ENCODE measurements around the gene PPDPF. TPM values are rescaled to one million over a fixed set of nuclear protein-coding genes. Genes with fewer than 3 reads are reported as not detected.

The PPDPF gene
- total RNA-seq, 4 donors from 2014 or later, result 151 to 352 (median 299) TPM

- no peak overlapping the region for H3K4me3 ChIP-seq
- no peak for DNase-seq (ENCODE audit: low spot score in 2 of 2)
- peaks cover 6% of the 10 kb centered on the region for H3K27me3 ChIP-seq
- H3K27ac ChIP-seq, result no peak overlapping the region
- H3K9me3 ChIP-seq, result no peaks in the 10 kb centered on the region
- TF ChIP-seq POLR2AphosphoS5 (IDR thresholded peaks at IDR 0.05) (no peak), EP300 (IDR thresholded peaks at IDR 0.05) (no peak), CTCF (IDR thresholded peaks at IDR 0.05) (no peak), POLR2A (IDR thresholded peaks at IDR 0.05) (no peak)
- peaks cover 71% of the 10 kb centered on the region for H3K4me1 ChIP-seq
- H3K36me3 ChIP-seq, result no peaks in the 10 kb centered on the region
- 93% methylated on average over 23 of the region's 28 CpGs for WGBS
Measured at GRCh38 chr20:63541371-63541770, 20.8 kb downstream of the PPDPF start.

GRCh38 chr20:63542031-63542559, 21.5 kb downstream of the PPDPF start:
- no peak for DNase-seq (ENCODE audit: low spot score in 2 of 2)
- H3K36me3 ChIP-seq, result no peaks in the 10 kb centered on the region
- no peaks in the 10 kb centered on the region for H3K9me3 ChIP-seq
- peaks cover 12% of the 10 kb centered on the region for H3K27me3 ChIP-seq
- no peak overlapping the region for H3K4me3 ChIP-seq
- WGBS, result 79% methylated on average over 13 of the region's 36 CpGs
- H3K27ac ChIP-seq, result no peak overlapping the region
- peaks cover 64% of the 10 kb centered on the region for H3K4me1 ChIP-seq
- no peak for TF ChIP-seq CTCF (IDR thresholded peaks at IDR 0.05)
- TF ChIP-seq POLR2AphosphoS5 (IDR thresholded peaks at IDR 0.05), result no peak
- no peak for TF ChIP-seq EP300 (IDR thresholded peaks at IDR 0.05)

- H3K27ac ChIP-seq, result no peak overlapping the region
- H3K36me3 ChIP-seq, result no peaks in the 10 kb centered on the region
- WGBS, result 75% methylated on average over 5 of the region's 10 CpGs
- DNase-seq (ENCODE audit: low spot score in 2 of 2), result no peak
- H3K27me3 ChIP-seq, result peaks cover 18% of the 10 kb centered on the region
- no peak overlapping the region for H3K4me3 ChIP-seq
- peaks cover 61% of the 10 kb centered on the region for H3K4me1 ChIP-seq
- TF ChIP-seq POLR2AphosphoS5 (IDR thresholded peaks at IDR 0.05), result no peak
- TF ChIP-seq CTCF (IDR thresholded peaks at IDR 0.05), result no peak
- TF ChIP-seq POLR2A (IDR thresholded peaks at IDR 0.05), result no peak
- no peak for TF ChIP-seq EP300 (IDR thresholded peaks at IDR 0.05)
- no peaks in the 10 kb centered on the region for H3K9me3 ChIP-seq
Measured at GRCh38 chr20:63542696-63543095, 22.1 kb downstream of the PPDPF start.

GRCh38 chr20:63543131-63543530, 22.6 kb downstream of the PPDPF start:
- peaks cover 22% of the 10 kb centered on the region for H3K27me3 ChIP-seq
- no peak overlapping the region for H3K27ac ChIP-seq
- WGBS, result no CpG with 5 or more reads among the region's 10 CpGs

GRCh38 chr20:63543733-63544132, 23.2 kb downstream of the PPDPF start:
- no peak overlapping the region for H3K27ac ChIP-seq
- no peak for DNase-seq (ENCODE audit: low spot score in 2 of 2)
- no peak for TF ChIP-seq POLR2AphosphoS5 (IDR thresholded peaks at IDR 0.05)
- TF ChIP-seq POLR2A (IDR thresholded peaks at IDR 0.05), result no peak
- no peak for TF ChIP-seq CTCF (IDR thresholded peaks at IDR 0.05)
- TF ChIP-seq EP300 (IDR thresholded peaks at IDR 0.05), result no peak
- H3K27me3 ChIP-seq, result peaks cover 29% of the 10 kb centered on the region
- H3K4me1 ChIP-seq, result peaks cover 52% of the 10 kb centered on the region
- H3K36me3 ChIP-seq, result no peaks in the 10 kb centered on the region
- no peak overlapping the region for H3K4me3 ChIP-seq
- 90% methylated on average over 6 of the region's 6 CpGs for WGBS
- no peaks in the 10 kb centered on the region for H3K9me3 ChIP-seq

More at GRCh38 chr20:63543131-63543530, 22.6 kb downstream of the PPDPF start:
- no peak for DNase-seq (ENCODE audit: low spot score in 2 of 2)
- Histone ChIP-seq H3K36me3 (no peaks in the 10 kb centered on the region), H3K4me1 (peaks cover 58% of the 10 kb centered on the region), H3K4me3 (no peak overlapping the region), H3K9me3 (no peaks in the 10 kb centered on the region)
- TF ChIP-seq EP300 (IDR thresholded peaks at IDR 0.05), result no peak
- no peak for TF ChIP-seq CTCF (IDR thresholded peaks at IDR 0.05)
- no peak for TF ChIP-seq POLR2A (IDR thresholded peaks at IDR 0.05)
- TF ChIP-seq POLR2AphosphoS5 (IDR thresholded peaks at IDR 0.05), result no peak

All from suprapubic skin (tissue), 4 donors.